Measurements from ENCODE around the gene GALK1.
"Not testable (repeated sequence)": the region's sequence is repeated elsewhere in the genome, so short reads cannot be mapped to it uniquely, and the experiment has no call there.

Gene GALK1

GRCh38 chr17:75763269-75763607, 1.8 kb downstream of the GALK1 start:
- Histone ChIP-seq H3K79me2 (ENCODE audit: insufficient read depth, low read length) (peaks cover 3% of the 10 kb centered on the region; the same call in 1 of the 2 replicates), H3K9me3 (ENCODE audit: insufficient read depth, low read depth, low read length) (no peaks in the 10 kb centered on the region), H3K9ac (ENCODE audit: low read depth, low read length, poor library complexity, severe bottlenecking) (peak overlapping the region; percentile 75), H3K4me1 (ENCODE audit: insufficient read depth, low read length, poor library complexity, severe bottlenecking) (peaks cover 14% of the 10 kb centered on the region), H3K4me3 (ENCODE audit: low read length, poor library complexity, severe bottlenecking) (no peak overlapping the region), H3K9me2 (replicated peaks; ENCODE audit: low read depth, low read length) (no peaks in the 10 kb centered on the region), H2AFZ (ENCODE audit: low read length) (no peak overlapping the region), H4K20me1 (ENCODE audit: insufficient read depth, low read length, poor library complexity, severe bottlenecking) (no peaks in the 10 kb centered on the region), H3F3A (ENCODE audit: low read depth) (no peaks in the 10 kb centered on the region; the same call in 1 of the 2 replicates), H3K4me2 (ENCODE audit: low read depth, low read length, poor library complexity, severe bottlenecking) (peak overlapping the region; percentile 99), H3K27me3 (ENCODE audit: insufficient read depth, low read length, poor library complexity, severe bottlenecking) (no peaks in the 10 kb centered on the region), H3K36me3 (ENCODE audit: insufficient read depth, low read length) (no peaks in the 10 kb centered on the region)
- TF ChIP-seq EZH2phosphoT487 (IDR thresholded peaks at IDR 0.05; ENCODE audit: borderline replicate concordance) (no peak), CTCF (conservative IDR thresholded peaks at IDR 0.05; ENCODE audit: low read length) (no peak)

GRCh38 chr17:75762513-75763268, 2.3 kb downstream of the GALK1 start:
- H3K4me2 ChIP-seq (ENCODE audit: low read depth, low read length, poor library complexity, severe bottlenecking), result no peak overlapping the region
- no peaks in the 10 kb centered on the region; the same call in 1 of the 2 replicates for H3F3A ChIP-seq (ENCODE audit: low read depth)
- H3K4me3 ChIP-seq (ENCODE audit: low read length, poor library complexity, severe bottlenecking), result no peak overlapping the region
- no peaks in the 10 kb centered on the region for H3K36me3 ChIP-seq (ENCODE audit: insufficient read depth, low read length)
- H3K27me3 ChIP-seq (ENCODE audit: insufficient read depth, low read length, poor library complexity, severe bottlenecking), result no peaks in the 10 kb centered on the region
- no peaks in the 10 kb centered on the region for H3K9me3 ChIP-seq (ENCODE audit: insufficient read depth, low read depth, low read length)
- no peak overlapping the region for H3K9ac ChIP-seq (ENCODE audit: low read depth, low read length, poor library complexity, severe bottlenecking)
- TF ChIP-seq CTCF (conservative IDR thresholded peaks at IDR 0.05; ENCODE audit: low read length) (no peak), EZH2phosphoT487 (IDR thresholded peaks at IDR 0.05; ENCODE audit: borderline replicate concordance) (no peak)
- H2AFZ ChIP-seq (ENCODE audit: low read length), result no peak overlapping the region
- no peaks in the 10 kb centered on the region for H3K9me2 ChIP-seq (replicated peaks; ENCODE audit: low read depth, low read length)
- peaks cover 14% of the 10 kb centered on the region for H3K4me1 ChIP-seq (ENCODE audit: insufficient read depth, low read length, poor library complexity, severe bottlenecking)
- peaks cover 3% of the 10 kb centered on the region; the same call in 1 of the 2 replicates for H3K79me2 ChIP-seq (ENCODE audit: insufficient read depth, low read length)
- no peaks in the 10 kb centered on the region for H4K20me1 ChIP-seq (ENCODE audit: insufficient read depth, low read length, poor library complexity, severe bottlenecking)

- H3K27me3 ChIP-seq (ENCODE audit: insufficient read depth, low read length, poor library complexity, severe bottlenecking); H3K4me2 ChIP-seq (ENCODE audit: low read depth, low read length, poor library complexity, severe bottlenecking); H3K79me2 ChIP-seq (ENCODE audit: insufficient read depth, low read length); H3K9me2 ChIP-seq (replicated peaks; ENCODE audit: low read depth, low read length); H3F3A ChIP-seq (ENCODE audit: low read depth); H3K9me3 ChIP-seq (ENCODE audit: insufficient read depth, low read depth, low read length); H4K20me1 ChIP-seq (ENCODE audit: insufficient read depth, low read length, poor library complexity, severe bottlenecking); H3K4me3 ChIP-seq (ENCODE audit: low read length, poor library complexity, severe bottlenecking); H3K9ac ChIP-seq (ENCODE audit: low read depth, low read length, poor library complexity, severe bottlenecking); H2AFZ ChIP-seq (ENCODE audit: low read length); H3K36me3 ChIP-seq (ENCODE audit: insufficient read depth, low read length): not testable (repeated sequence)
- H3K4me1 ChIP-seq (ENCODE audit: insufficient read depth, low read length, poor library complexity, severe bottlenecking), result peaks cover 19% of the 10 kb centered on the region
Measured at GRCh38 chr17:75759978-75760640, 4.9 kb downstream of the GALK1 start.

All from Loucy (cell line).